Measurements from ENCODE around the gene SETD2. TPM values are rescaled to one million over a fixed set of nuclear protein-coding genes. Genes with fewer than 3 reads are reported as not detected.

Gene SETD2
- total RNA-seq, 1 donor from 2014 or later, result 47.0 TPM

DNA sequence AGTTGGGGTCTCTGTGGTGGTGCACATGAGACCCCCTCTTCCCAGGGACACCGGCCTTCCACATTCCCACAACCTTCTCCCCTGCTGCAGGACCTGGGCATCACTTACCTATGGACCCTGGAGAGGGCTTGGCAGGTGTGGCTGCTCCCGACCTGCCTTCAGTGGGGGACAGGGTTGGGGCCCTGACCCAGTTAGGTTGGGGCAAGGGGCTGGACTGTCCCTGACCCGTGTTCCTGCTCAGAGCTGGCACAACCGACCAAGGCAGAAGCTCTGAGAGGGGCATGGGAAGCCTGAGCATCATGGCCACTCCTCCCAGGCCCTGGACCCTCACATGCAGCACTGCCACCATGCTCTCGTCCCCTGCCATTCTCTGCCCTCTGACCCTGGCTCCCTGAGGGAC lies 178.3 kb downstream of the SETD2 start:
- DNase-seq (ENCODE audit: low spot score), result no peak

DNA sequence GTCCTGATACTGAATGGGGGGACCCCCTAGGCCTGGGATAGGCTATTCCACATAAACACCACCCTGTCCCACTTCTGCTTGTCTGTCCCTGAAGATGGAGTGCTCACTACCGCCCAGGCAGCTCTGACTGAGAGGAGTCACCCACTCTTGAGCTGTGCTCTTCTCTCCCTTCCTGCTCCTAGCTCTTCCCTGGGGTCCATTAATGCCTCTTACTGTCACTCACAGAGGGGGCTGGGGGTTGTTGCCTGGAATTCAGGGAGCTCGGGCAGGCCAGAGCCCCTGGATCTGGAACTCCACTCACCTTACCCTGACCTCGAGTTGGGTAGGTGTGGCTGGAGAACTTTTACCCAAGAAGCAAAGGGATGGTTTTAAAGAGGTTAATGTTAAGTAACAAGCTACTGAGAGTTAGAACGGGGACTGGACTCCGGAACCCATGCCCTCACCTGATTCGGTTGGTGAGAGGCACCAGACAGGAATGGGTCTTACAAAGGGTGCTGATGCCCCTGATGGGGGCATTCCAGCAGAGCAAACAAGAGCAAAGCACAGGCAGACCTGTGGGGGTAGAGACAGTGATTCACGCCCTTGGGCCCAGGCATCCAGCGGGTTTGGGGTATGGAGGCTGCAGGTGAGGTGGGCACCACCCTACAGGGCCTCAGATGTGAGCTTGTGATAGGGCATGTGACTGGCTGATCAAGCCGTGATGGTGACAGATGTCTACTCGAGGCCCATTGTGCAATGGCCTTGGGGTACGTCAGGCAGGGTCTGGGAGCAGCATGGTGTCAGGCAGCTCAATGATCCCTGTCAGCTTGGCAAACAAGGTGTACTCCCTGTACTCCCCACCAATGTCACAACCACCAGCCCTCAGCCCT lies 179.1 kb downstream of the SETD2 start:
- DNase-seq (ENCODE audit: low spot score), result no peak

DNA sequence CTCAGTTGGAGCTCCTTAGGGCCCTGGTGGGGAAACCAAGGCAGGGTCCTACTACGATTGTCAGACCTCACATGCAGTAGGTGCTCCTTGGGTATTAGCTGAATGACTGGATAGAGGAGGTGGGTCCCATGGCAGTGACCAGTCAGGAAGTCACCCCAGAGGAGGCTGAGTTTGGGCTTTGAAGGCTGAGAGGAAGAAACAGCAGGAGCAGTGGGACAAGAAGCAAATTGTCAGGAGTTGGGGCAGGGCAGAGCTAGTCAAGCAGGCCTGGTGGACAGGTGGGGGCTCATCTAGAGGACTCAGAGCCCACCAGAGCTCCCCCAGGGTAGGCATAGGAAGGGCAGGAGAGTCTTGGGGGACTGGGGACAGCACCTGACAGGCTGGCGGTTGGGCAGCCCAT lies 181.4 kb downstream of the SETD2 start:
- no peak for DNase-seq (ENCODE audit: low spot score)

DNA sequence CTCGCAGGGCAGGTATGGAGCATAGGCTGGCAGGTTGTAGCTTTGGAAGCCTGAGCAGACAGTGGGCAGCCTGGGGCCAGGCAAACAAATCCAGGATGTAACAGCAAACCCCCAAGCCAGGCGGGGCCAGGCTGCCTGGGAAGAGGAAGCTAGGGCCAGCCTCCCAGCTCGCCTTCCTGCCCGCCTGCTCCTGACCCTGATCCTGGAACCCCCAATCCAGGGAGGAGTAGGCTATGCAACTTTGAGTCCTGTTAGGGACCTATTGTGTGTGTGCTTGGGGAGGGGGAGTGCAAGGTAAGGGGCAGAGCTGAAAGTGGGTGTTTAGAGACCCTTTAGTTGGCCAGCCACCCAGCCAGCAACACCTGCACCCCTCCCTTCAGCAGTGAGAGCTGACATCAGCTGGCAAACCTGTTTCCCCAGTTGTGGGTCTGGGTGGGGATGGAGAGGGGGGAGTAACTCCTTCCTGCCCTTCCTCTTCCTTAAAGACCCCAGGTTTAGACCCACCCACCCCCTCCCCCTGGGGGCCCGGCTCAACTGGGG lies 181.9 kb downstream of the SETD2 start:
- DNase-seq (ENCODE audit: low spot score), result no peak

DNA sequence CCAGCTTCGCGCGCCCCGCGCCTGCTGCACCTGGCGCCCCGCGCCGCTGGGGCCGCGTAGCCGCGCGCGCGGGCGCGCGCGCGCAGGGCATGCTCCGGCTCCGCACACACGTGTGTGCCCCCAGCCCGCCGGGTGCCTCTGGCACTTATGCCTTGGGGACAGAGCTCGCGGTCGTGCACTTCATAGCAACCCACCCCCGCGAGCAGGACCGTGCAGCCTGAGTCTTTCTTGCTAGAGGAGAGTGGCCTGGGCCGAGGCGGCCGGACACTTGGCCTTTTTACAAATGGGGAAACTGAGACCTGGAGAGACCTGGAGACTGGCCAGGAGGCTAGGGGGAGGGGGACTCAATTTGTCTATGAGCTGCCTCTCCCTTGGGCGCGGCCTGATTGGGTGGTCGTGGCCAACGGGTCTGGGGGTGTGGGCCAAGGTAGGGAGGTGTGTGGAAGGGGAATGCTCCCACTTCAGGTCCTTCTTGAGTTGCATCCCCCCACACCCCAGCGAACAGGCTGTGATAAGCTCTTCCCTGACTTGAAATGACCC lies 183.9 kb downstream of the SETD2 start:
- no peak for DNase-seq (ENCODE audit: low spot score)

DNA sequence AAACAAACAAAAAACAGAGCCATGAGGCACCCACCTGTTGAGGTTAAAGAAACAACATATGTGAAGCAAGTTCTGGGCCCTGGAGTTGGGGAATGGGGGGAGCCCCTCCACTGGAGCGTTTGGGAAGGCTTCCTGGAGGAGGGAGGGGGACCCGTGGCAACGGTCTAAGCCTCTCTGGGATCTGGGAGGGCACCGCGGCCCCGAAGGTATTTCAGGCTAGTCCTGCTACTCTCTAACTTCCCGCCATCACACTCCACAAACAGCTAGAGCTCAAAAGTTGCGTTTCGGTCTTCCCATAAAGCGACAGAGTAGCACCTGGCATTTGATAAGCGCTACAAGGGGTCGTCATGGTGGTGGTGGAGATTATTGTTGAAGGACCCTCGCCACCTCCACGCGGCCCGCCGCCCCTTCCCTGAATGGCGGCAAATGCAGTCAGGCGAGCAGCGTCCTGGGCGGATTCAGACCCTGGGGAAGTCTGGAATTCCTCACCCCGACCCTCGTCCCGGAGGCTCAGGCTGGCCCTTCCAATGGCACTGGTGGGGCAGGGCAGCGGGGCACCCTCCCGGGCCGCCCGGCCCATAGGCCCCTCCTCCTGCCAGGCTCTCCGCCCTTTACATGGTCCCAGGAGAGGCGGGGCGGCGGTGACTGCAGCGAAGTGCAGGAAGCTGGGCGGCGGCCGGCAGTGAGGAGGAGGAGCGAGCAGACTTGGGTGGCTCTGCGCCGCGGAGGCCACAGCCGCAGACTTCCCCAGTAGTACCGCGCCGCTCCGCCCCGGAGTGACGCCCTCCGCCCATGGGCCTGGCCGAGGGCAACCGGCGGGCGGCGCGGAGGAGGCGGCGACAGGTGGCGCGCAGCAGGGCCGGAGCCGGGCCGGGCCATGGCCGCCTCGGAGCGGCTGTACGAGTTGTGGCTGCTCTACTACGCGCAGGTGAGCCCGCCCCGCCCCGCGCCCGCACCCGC lies 184.6 kb downstream of the SETD2 start, which contains the start of gene NBEAL2:
NBEAL2 (plus strand) TSS at position 682 of the 960 bp plus-strand sequence; CDS start at position 878, 196 bp downstream.
- peak; percentile 96 for DNase-seq (ENCODE audit: low spot score)

DNA sequence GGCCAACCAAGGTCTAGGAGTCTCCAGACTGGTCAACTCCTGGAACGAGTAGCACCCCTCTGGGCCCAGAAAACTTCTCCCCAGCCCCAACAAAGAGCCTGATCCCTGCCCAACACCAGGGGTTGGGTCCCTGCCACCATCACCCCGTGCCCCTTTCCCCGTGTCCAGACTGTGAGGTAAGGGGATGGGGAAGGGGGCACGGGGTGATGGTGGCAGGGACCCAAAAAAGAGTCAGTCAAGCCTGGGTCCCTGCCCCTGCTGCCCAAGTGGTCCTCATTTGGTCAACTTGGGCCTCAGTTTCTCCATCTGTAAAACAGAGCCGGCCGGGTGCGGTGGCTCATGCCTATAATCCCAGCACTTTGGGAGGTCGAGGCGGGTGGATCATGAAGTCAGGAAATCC lies 185.5 kb downstream of the SETD2 start:
- DNase-seq (ENCODE audit: low spot score), result no peak

DNA sequence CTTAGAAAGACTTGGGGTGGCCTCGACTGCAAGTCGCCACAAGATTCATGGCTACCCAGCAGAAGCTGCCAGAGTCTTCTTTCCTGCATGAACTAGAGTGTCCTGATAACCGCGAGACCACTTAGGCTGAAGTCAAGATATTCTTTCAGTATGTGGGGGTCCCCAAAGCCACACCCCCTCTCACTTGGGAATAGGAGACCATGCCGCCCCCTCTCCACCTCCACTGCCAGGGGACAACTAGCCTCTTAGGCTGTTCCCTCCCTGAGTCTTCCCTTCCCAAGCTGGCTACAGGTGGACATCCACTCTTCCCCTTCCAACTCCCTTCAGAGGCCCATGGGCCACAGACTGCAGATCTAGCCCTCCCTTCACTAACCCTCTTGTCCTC lies 186.1 kb downstream of the SETD2 start:
- DNase-seq (ENCODE audit: low spot score), result no peak

DNA sequence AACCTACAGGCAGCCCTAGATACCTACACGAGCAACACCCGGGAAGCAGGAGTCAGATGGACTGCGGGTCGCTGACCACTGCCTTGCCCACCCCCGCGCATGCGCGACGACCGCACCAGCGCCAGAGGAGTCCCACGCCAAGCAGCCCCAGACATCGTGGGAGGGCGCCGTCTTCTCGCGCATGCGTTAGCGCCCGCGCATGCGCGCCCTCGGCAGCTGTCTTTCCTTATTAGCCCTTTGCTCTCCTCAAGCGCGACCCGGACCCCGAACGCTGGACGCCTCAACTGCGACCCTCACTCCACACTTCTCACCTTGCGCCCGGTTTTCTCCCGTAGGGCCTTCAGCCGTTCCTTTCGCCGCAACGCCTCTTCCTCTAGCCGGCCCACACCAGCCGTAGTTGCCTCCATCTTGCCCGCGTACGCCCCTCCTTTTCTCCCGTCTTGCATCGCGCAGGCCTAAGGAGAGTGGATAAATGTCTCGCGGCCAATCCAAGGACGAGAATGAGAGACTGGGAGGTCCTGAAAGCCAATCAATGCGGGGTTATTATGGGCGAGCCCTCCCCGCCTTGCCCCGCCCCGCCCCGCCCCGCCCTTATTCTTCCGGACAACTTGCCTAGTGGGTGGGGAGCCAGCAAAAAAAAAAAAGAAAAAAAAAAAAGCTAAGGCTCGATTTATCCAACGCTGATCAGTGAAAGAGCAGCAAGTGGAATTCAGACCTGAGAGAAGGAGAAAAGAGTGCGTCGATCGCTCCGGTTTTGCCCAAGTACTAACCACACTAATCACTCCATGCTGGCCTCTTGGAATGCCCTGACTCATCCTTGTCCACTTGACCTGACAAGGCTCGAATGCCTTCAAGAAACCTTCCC lies 187.4 kb downstream of the SETD2 start, which contains the start of gene CCDC12:
CCDC12 (minus strand) TSS at position 420 of the 865 bp plus-strand sequence; CDS start at position 407, 13 bp downstream.
- DNase-seq (ENCODE audit: low spot score), result peak; percentile 98

DNA sequence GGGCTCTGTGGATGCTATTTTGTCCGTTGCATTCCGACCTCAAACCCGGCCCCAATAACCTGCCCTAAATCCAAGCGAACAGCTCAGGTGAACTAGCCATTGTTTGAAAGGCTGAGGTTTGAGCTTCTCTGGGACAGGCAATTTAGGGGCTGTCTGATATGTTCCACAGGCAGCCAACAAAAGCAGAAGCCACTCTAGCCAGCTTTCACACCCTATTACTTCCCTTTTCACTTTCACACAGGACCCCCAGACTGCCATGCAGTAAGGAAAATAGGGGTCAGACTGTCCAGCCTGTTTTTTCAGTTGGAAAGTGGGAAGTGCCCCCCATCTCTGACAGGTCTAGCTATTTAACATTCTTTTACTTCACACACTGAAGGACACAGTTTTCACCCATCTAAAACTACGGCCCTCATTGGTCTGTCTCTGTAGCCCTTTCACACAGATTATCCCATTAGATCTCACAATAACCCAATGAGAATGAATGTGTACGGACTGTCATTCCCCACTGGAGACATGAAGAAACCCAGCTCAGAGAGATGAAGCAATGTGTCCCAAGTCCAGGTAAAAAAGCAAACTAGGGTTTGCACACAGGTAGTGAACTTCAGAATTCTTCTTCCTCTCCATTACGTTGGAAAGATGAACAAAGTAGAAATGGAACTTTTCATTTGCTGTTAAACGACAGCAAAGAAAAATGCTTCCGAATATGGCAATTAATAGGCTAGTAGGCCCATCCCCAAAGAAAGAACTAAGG lies 189.3 kb downstream of the SETD2 start:
- no peak for DNase-seq (ENCODE audit: low spot score)

DNA sequence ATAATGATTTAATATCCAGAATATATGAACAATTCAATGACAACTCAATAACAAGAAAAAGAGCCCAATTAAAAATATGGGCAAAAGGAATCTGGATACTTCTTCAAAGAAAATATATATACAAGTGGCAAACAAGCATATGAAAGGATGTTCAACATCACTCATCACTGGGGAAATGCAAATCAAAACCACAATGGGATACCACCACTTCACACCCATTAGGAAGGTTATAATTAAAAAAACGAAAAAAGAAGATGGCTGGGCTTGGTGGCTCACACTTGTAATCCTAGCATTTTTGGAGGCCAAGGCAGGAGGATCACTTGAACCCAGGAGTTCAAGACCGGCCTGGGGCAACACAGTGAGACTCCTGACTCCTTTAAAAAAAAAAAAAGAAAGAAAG lies 191.5 kb downstream of the SETD2 start:
- DNase-seq (ENCODE audit: low spot score), result no peak

DNA sequence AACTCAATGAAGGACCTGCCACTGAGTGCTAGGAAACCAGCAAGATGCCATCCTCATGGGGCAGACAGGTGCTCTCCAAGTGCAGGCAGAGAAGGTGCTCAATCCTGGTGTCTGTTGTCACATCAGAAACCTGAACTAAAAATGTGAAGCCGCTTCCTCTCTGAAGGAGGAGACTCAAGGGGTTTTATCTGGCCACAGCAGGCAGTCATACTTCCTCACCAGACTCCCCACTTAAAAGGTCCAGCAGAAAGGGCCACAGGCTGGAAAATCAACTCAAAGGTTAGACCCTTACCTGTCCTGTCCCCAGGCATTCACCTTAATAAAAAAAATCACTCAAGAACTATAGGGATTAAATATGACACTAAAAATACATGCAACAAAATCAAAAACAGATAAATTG lies 192.2 kb downstream of the SETD2 start:
- no peak for DNase-seq (ENCODE audit: low spot score)

DNA sequence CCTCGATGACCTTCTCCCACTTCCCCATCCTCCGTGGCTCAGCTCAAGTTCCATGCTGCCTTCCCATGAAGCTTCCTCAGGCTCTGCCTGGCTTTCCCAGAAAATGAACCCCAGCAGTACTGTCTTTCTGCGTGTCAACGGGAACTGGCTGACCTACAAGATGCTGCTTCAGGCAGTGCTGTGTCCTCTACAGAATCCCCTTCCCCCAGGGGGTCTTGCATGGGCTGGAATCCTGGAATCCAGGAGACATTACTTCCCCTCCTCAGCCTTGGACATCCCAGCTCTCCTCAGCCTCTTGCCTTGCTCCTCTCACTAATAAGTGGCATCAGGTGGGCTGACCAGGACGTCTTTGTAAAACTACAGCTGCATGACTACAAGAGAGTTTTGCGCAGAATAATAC lies 192.8 kb downstream of the SETD2 start:
- no peak for DNase-seq (ENCODE audit: low spot score)

DNA sequence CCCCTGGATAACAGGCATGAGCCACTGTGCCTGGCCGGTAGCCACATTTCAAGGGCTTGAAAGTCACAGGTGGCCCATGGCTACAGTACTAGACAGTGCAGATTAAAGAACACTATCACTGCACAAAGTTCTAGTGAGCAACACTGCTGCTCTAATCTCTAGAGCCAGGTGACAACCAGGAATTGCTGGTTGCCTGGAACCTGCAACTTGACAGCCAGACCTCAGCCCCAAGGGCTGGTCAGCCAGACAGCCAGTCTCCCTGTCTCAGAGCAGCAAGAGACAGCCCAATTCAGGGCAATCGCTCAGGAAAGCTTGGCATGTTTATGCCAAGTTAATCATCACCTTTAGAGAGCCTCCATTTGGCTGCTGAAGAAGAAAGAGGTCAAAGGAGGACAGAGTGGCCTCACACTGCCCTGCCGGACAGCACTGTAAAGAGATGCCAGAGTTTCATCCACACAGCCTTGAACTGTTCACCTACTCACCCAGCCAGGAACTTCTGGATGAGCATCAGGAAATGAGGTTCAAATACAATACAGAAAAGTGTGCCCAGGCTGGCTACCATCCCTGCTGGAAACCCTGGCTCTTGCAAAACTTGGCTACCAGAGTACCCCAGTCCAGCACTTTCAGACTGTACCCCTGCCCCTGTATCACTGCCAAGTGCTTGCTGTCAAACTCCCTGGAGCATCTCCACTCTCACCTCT lies 193.4 kb downstream of the SETD2 start:
- DNase-seq (ENCODE audit: low spot score), result peak; percentile 63

DNA sequence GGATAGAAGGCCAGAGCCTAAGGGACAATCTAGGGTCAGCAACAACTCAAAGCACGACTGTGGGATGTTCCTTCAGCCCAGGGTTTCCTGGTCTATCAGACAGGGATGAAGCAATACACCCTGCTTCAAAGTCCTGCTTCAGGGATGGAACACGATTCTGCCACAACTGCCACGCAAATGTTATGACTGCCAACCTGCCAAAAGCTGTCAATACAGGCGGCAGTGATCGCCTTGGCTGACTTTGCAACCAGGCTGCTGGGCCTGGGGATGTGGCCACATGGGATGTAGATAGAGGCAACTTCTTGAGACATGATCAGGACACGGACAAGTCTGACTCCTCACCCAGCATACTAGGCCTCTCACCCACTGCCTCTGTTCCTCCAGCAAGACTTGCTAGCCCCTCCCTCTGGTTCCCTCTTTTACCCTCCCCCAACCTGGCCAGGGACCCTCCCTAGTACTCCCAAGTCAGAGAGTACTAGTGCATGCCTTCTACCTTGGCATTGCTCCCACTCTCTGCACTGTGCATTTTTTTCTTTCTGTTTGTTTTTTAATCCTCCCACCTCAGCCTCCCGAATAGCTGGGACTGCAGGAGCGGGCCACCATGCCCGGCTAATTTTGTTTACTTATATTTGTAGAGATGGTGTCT lies 195.0 kb downstream of the SETD2 start:
- DNase-seq (ENCODE audit: low spot score), result no peak

DNA sequence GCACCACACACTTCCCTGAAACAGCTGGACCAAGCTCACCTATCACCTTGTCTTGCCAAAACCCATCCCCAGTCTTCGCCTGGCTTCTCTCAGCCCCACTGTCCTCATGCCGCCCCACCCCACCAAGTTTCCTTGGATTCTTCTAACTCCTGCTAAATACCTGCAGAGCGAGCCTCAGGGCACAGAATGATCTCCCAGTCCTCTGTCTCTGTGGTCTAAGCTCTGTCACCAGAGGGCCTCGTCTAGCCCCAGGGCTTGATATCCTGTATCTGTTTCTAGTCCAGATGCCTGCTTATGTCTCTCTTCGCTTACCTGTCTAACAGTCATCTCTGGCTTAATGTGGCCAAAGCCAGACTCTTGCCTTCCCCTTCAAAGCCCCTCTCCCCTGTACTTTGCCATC lies 197.1 kb downstream of the SETD2 start:
- DNase-seq (ENCODE audit: low spot score), result no peak
